ENCODE data around the gene CFAP52. TPM values are rescaled to one million over a fixed set of nuclear protein-coding genes. Genes with fewer than 3 reads are reported as not detected.

The CFAP52 gene
- total and polyA plus RNA-seq, 2 of the 13 experiments (the other 11 are each of a cell fraction or from before 2014, with no cell fraction given), result not detected

DNA sequence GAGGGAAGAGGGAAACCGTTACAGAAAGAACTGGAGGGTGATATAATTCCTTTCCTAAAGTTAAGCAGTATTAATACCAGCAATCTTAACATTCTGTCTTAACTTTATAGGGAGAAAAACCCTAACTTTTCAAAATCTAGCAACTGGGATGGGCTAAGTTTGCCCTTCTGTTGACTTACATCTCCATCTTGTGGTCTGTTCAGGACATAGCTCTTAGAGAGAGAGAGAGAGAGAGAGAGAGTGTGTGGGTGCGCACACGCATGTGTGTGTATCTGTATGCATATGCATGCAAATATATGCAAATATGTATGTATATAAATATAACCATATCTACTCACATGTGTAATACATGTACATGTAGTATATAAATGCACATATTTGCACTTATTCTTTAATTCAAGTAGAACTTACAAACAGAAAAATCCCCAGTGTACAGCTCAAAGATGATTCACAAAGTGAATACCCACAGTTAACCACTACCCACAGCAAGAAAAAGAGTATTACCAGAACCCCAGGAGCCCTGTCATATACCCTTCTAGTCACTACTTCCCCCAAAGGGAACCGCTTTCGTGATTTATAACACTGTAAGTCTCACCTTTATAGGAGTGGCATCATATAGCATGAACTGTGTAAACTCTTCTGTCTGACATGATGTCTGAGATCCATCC is 47.3 kb upstream of the CFAP52 start:
- DNase-seq (ENCODE audit: low spot score), result peak; percentile 7
- no peaks in the 10 kb centered on the region for H4K20me1 ChIP-seq (ENCODE audit: insufficient read depth, low read length)
- H2AFZ ChIP-seq (ENCODE audit: low read length), result no peak overlapping the region
- intact Hi-C loops (cut with micrococcal nuclease; ENCODE audit: unreplicated experiment) (loop anchor here (10.0 kb wide), 1 partner anchor 234 kb away; no protein-coding TSS in a partner anchor), in situ Hi-C loops (cut with HindIII; ENCODE audit: extremely low pct_ligation_motif_present, low pct_unique_long_range_greater_than_20kb) (no loop called here)
- no peak overlapping the region for H3K9ac ChIP-seq (ENCODE audit: insufficient read depth, low read depth, low read length)
- ChIA-PET POLR2A (no interaction called here), CTCF (ENCODE audit: low intra/inter-chr PET ratio, low total read pairs) (interaction anchor here (0.8 kb wide), 1 partner anchor 535 kb away, joined by 3 read pairs; no protein-coding TSS in a partner anchor)
- ATAC-seq, result peak; percentile 54; the same call in 2 of the 3 replicates
- H3K9me3 ChIP-seq (ENCODE audit: low read length), result no peaks in the 10 kb centered on the region
- H3K79me2 ChIP-seq (ENCODE audit: insufficient read depth, low read length), result no peaks in the 10 kb centered on the region
- H3K27me3 ChIP-seq (ENCODE audit: control insufficient read depth in 1 of 2, insufficient read depth in 2 of 2, low read length in 2 of 2), result no peaks in the 10 kb centered on the region
- WGBS (ENCODE audit: low lambda C conversion rate), result 85% methylated on average over 4 of the region's 5 CpGs
- peak; percentile 28 for FAIRE-seq
- H3K27ac ChIP-seq (ENCODE audit: extremely low read length, insufficient read depth, low read length), result no peak overlapping the region
- no peaks in the 10 kb centered on the region for H3K4me1 ChIP-seq (ENCODE audit: insufficient read depth, low read length)
- no peak overlapping the region for H3K4me3 ChIP-seq (replicated peaks in 1 of 3; ENCODE audit: insufficient read depth in 1 of 3, low read depth in 2 of 3, low read length in 3 of 3)
- no peak for TF ChIP-seq ZNF446 (CRISPR knock-in tag; IDR thresholded peaks at IDR 0.05)
- no peak for TF ChIP-seq NFRKB (IDR thresholded peaks at IDR 0.05)
- TF ChIP-seq HMGA1 (CRISPR knock-in tag; conservative IDR thresholded peaks at IDR 0.05), result no peak
- TF ChIP-seq RAD21 (CRISPR knock-in tag; IDR thresholded peaks at IDR 0.05), result peak; percentile 24; the same call in 1 of the 2 replicates
- peak; percentile 67 for TF ChIP-seq CTCF (CRISPR knock-in tag; IDR thresholded peaks at IDR 0.05)
- TF ChIP-seq RARG (CRISPR knock-in tag; IDR thresholded peaks at IDR 0.05; ENCODE audit: low read depth), result no peak
- no peak for TF ChIP-seq ZNF563 (CRISPR knock-in tag; IDR thresholded peaks at IDR 0.05)
- peak; percentile 32; the same call in 1 of the 2 replicates for TF ChIP-seq SMC3 (IDR thresholded peaks at IDR 0.05; ENCODE audit: low read length)
- no peak for TF ChIP-seq MEIS1 (CRISPR knock-in tag; IDR thresholded peaks at IDR 0.05; ENCODE audit: borderline replicate concordance)
- TF ChIP-seq STAG1 (CRISPR knock-in tag; IDR thresholded peaks at IDR 0.05), result peak; percentile 70
- TF ChIP-seq, protein P1, sequence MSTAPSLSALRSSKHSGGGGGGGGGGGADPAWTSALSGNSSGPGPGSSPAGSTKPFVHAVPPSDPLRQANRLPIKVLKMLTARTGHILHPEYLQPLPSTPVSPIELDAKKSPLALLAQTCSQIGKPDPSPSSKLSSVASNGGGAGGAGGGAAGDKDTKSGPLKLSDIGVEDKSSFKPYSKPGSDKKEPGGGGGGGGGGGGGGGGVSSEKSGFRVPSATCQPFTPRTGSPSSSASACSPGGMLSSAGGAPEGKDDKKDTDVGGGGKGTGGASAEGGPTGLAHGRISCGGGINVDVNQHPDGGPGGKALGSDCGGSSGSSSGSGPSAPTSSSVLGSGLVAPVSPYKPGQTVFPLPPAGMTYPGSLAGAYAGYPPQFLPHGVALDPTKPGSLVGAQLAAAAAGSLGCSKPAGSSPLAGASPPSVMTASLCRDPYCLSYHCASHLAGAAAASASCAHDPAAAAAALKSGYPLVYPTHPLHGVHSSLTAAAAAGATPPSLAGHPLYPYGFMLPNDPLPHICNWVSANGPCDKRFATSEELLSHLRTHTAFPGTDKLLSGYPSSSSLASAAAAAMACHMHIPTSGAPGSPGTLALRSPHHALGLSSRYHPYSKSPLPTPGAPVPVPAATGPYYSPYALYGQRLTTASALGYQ (CRISPR knock-in tag; IDR thresholded peaks at IDR 0.05), result no peak
- no peak for TF ChIP-seq DBP (CRISPR knock-in tag; IDR thresholded peaks at IDR 0.05; ENCODE audit: not compliant biosample characterization)
- no peak for TF ChIP-seq FOXC1 (CRISPR knock-in tag; IDR thresholded peaks at IDR 0.05; ENCODE audit: borderline replicate concordance)
- peak; percentile 93 for TF ChIP-seq ZBTB33 (CRISPR knock-in tag; IDR thresholded peaks at IDR 0.05)
- no peak overlapping the region for H3K4me2 ChIP-seq (ENCODE audit: low read depth, low read length)
- no TSS peak for BruUV-seq (replicated peaks)
- no peaks in the 10 kb centered on the region for H3K36me3 ChIP-seq (replicated peaks in 1 of 2; ENCODE audit: control insufficient read depth in 1 of 2, insufficient read depth in 2 of 2, low read length in 2 of 2)
